Measurements from ENCODE around the gene CAMK1G.

DNA sequence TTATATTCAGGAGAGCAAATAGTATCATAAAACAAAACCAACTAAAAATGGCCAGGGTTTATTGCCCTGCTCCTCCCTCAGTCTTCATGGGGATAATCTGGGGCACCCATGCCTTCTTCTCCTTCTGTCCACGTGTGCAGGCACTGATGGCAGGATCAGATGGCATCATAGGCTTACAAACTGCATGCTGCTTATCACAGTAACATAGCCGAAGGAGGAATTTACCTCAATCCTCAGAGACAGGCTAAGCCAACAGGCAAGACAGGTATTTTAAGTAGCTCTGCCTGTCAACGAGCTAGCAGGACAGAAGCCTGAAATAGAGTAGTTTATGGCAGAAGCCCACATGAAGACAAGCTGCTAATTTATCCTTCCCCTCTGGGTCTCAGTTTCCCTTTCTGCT is 59.3 kb downstream of the CAMK1G start:
- TF ChIP-seq CTCF (conservative IDR thresholded peaks at IDR 0.05) (no peak), EZH2 (IDR thresholded peaks at IDR 0.05; ENCODE audit: low read depth) (no peak)

All from PC-9 (cell line).